ENCODE measurements around the gene BCL2.

BCL2 gene

DNA sequence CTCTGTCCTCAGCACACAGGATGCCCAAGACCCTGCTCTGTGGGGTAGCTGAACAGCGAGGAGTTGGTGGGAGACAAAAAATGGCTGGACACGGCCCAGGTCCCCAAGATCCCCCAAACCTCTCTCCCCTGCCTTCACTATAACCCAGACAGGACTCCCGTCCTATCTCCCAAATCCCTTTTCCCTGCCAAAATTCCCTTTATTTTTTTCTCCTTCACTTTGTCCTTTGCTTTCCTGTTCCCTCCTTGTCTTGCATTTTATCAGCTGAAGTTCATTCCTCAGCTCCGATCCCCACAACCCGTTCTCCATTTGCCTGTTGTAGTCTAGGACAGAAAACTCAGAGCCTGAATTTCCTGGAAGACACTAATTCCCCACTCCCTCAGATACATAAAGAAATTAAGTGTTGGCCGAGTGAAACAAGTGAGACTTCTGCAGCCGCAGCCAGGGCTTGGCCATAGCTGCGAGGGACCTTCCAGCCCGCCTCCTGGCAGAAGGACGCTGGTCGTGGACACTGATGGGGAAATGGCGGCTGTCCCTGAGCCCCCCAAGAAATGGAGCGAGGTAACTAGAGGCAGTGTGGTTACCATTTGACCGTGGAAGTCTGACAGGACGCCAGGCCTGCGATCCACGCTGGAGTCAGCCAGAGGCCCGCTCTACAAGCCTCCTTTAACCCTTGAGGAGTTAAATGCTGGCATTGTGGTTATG, 173.6 kb downstream of the BCL2 start:
- Histone ChIP-seq H3K4me3 (ENCODE audit: low read depth in 1 of 2, low read length in 2 of 2) (no peak overlapping the region), H3K4me1 (ENCODE audit: insufficient read depth, low read length) (peaks cover 27% of the 10 kb centered on the region), H3K4me2 (ENCODE audit: insufficient read depth, low read length) (no peak overlapping the region), H3K79me2 (ENCODE audit: insufficient read depth, low read length) (peaks cover 91% of the 10 kb centered on the region), H3K9ac (ENCODE audit: low read depth, low read length) (no peak overlapping the region), H3K27me3 (ENCODE audit: insufficient read depth, low read length, poor library complexity) (no peaks in the 10 kb centered on the region), H2AFZ (ENCODE audit: low read depth, low read length) (no peak overlapping the region), H3K27ac (ENCODE audit: low read length) (no peak overlapping the region), H3K36me3 (ENCODE audit: insufficient read depth, low read length) (peaks cover 30% of the 10 kb centered on the region), H4K20me1 (ENCODE audit: insufficient read depth, low read length) (peaks cover 4% of the 10 kb centered on the region; the same call in 1 of the 2 replicates), H3K9me3 (ENCODE audit: insufficient read depth, low read length, severe bottlenecking) (no peaks in the 10 kb centered on the region)
- DNase-seq (no peak), ATAC-seq (ENCODE audit: insufficient read depth, low read depth) (no peak)
- TF ChIP-seq EZH2 (IDR thresholded peaks at IDR 0.05; ENCODE audit: borderline replicate concordance, low read depth, low read length, severe bottlenecking) = no peak
- TF ChIP-seq, protein P1, sequence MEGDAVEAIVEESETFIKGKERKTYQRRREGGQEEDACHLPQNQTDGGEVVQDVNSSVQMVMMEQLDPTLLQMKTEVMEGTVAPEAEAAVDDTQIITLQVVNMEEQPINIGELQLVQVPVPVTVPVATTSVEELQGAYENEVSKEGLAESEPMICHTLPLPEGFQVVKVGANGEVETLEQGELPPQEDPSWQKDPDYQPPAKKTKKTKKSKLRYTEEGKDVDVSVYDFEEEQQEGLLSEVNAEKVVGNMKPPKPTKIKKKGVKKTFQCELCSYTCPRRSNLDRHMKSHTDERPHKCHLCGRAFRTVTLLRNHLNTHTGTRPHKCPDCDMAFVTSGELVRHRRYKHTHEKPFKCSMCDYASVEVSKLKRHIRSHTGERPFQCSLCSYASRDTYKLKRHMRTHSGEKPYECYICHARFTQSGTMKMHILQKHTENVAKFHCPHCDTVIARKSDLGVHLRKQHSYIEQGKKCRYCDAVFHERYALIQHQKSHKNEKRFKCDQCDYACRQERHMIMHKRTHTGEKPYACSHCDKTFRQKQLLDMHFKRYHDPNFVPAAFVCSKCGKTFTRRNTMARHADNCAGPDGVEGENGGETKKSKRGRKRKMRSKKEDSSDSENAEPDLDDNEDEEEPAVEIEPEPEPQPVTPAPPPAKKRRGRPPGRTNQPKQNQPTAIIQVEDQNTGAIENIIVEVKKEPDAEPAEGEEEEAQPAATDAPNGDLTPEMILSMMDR (IDR thresholded peaks at IDR 0.05; ENCODE audit: borderline replicate concordance, extremely low read depth, low read length, poor library complexity, severe bottlenecking) = no peak

DNA sequence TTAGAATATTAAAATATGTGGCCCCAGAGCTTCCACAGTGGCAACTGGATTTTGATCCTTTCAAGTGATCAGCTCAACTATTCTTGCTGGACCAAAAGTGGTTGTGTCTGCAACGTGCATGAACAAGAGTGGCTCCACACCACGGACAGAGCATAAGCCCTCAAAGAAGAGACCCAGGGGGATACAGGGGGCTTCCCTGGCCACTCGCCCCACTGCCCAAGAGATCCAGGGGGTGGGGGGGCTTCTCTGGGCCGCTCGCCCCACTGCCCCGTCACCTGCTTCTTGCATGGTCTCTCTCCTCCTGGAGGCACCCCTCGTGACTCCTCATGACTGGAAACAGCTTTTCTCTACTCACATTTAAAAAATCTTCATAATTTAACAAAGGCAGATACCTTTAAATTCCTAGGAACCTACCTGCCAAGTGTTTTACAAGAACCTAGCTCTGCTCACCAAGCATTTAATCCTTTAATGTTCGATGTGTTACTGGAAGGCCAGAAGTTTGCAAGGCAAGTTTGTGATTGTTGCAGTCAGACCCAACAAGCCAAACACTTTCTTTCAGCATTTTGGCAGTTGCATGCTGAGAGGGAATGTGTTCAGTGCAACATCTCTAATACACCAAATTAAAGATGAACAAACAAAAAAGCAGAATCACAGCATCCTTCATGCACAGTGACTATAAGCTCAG, 174.3 kb downstream of the BCL2 start:
- Histone ChIP-seq H3K9ac (ENCODE audit: low read depth, low read length) (no peak overlapping the region), H3K9me3 (ENCODE audit: insufficient read depth, low read length, severe bottlenecking) (no peaks in the 10 kb centered on the region), H3K27me3 (ENCODE audit: insufficient read depth, low read length, poor library complexity) (no peaks in the 10 kb centered on the region), H2AFZ (ENCODE audit: low read depth, low read length) (no peak overlapping the region), H3K27ac (ENCODE audit: low read length) (no peak overlapping the region), H3K4me1 (ENCODE audit: insufficient read depth, low read length) (peaks cover 33% of the 10 kb centered on the region), H3K79me2 (ENCODE audit: insufficient read depth, low read length) (peaks cover 91% of the 10 kb centered on the region), H4K20me1 (ENCODE audit: insufficient read depth, low read length) (peaks cover 4% of the 10 kb centered on the region; the same call in 1 of the 2 replicates), H3K4me2 (ENCODE audit: insufficient read depth, low read length) (no peak overlapping the region), H3K4me3 (ENCODE audit: low read depth in 1 of 2, low read length in 2 of 2) (no peak overlapping the region), H3K36me3 (ENCODE audit: insufficient read depth, low read length) (peaks cover 33% of the 10 kb centered on the region)
- DNase-seq (no peak), ATAC-seq (ENCODE audit: insufficient read depth, low read depth) (no peak)
- no peak for TF ChIP-seq EZH2 (IDR thresholded peaks at IDR 0.05; ENCODE audit: borderline replicate concordance, low read depth, low read length, severe bottlenecking)
- TF ChIP-seq, protein P1 (IDR thresholded peaks at IDR 0.05; ENCODE audit: borderline replicate concordance, extremely low read depth, low read length, poor library complexity, severe bottlenecking) = no peak

DNA sequence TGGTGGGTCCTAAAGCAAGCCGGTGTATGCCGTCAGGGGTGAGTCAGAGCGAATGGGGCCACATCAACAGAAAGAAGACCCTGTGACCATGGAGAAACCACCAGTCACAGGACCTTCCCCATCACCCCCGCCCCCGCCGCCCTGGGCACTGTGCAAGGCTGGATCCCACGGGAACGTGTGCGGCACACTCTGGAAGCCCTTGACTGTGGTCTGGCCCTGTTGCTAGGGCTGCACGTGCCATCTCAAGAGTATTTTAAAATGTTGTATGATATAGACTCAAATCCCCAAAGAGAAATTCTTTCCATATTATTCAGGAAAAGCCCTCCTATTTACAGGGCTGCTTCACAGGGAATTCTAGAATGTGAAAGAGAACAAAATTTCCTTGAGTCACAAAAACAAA, 174.8 kb downstream of the BCL2 start:
- H3K36me3 ChIP-seq (ENCODE audit: insufficient read depth, low read length) = peaks cover 33% of the 10 kb centered on the region
- no peak for ATAC-seq (ENCODE audit: insufficient read depth, low read depth)
- peaks cover 4% of the 10 kb centered on the region; the same call in 1 of the 2 replicates for H4K20me1 ChIP-seq (ENCODE audit: insufficient read depth, low read length)
- H3K79me2 ChIP-seq (ENCODE audit: insufficient read depth, low read length) = peaks cover 91% of the 10 kb centered on the region
- TF ChIP-seq, protein P1 (IDR thresholded peaks at IDR 0.05; ENCODE audit: borderline replicate concordance, extremely low read depth, low read length, poor library complexity, severe bottlenecking) = no peak
- no peak for TF ChIP-seq EZH2 (IDR thresholded peaks at IDR 0.05; ENCODE audit: borderline replicate concordance, low read depth, low read length, severe bottlenecking)
- H2AFZ ChIP-seq (ENCODE audit: low read depth, low read length) = no peak overlapping the region
- H3K4me2 ChIP-seq (ENCODE audit: insufficient read depth, low read length) = no peak overlapping the region
- H3K27me3 ChIP-seq (ENCODE audit: insufficient read depth, low read length, poor library complexity) = no peaks in the 10 kb centered on the region
- H3K4me1 ChIP-seq (ENCODE audit: insufficient read depth, low read length) = peaks cover 39% of the 10 kb centered on the region
- H3K27ac ChIP-seq (ENCODE audit: low read length) = 0 out of 2 replicates have a peak overlapping the region, but pooled peaks have one; percentile 12
- no peaks in the 10 kb centered on the region for H3K9me3 ChIP-seq (ENCODE audit: insufficient read depth, low read length, severe bottlenecking)
- no peak overlapping the region for H3K4me3 ChIP-seq (ENCODE audit: low read depth in 1 of 2, low read length in 2 of 2)
- no peak for DNase-seq
- no peak overlapping the region for H3K9ac ChIP-seq (ENCODE audit: low read depth, low read length)
